GM15510 (cell line): ENCODE measurements around the gene ENPP4.

Experiments used
- POLR2A ChIP-seq: IDR thresholded peaks from 3 replicates; pipeline ENCODE4 v1.6.1; 2011; ENCODE audit warnings: borderline replicate concordance; ENCODE audit not compliant: insufficient read length; ENCODE audit errors: extremely low read depth

ENPP4 gene

GRCh38 chr6:46118157-46118556 is 11.6 kb upstream of the ENPP4 start:
- TF ChIP-seq POLR2A: no peak

- no peak for TF ChIP-seq POLR2A
Measured at GRCh38 chr6:46118836-46119235, 11.0 kb upstream of the ENPP4 start.

- no peak for TF ChIP-seq POLR2A
Measured at GRCh38 chr6:46128476-46128875, 1.3 kb upstream of the ENPP4 start.

- no peak for TF ChIP-seq POLR2A
Measured at GRCh38 chr6:46129291-46129628, 529 bp upstream of the ENPP4 start.

- TF ChIP-seq POLR2A: no peak
Measured at GRCh38 chr6:46130666-46131065, 877 bp downstream of the ENPP4 start.

GRCh38 chr6:46134216-46134615 is 4.4 kb downstream of the ENPP4 start:
- no peak for TF ChIP-seq POLR2A

GRCh38 chr6:46135176-46135575 is 5.4 kb downstream of the ENPP4 start:
- TF ChIP-seq POLR2A: no peak

- no peak for TF ChIP-seq POLR2A
Measured at GRCh38 chr6:46136831-46137230, 7.0 kb downstream of the ENPP4 start.

- no peak for TF ChIP-seq POLR2A
Measured at GRCh38 chr6:46137387-46137786, 7.6 kb downstream of the ENPP4 start.

- TF ChIP-seq POLR2A: no peak
Measured at GRCh38 chr6:46138281-46138680, 8.5 kb downstream of the ENPP4 start.

- no peak for TF ChIP-seq POLR2A
Measured at GRCh38 chr6:46144270-46144669, 14.5 kb downstream of the ENPP4 start.

GRCh38 chr6:46156701-46157100 is 26.9 kb downstream of the ENPP4 start:
- TF ChIP-seq POLR2A: no peak

GRCh38 chr6:46159229-46159628 is 29.4 kb downstream of the ENPP4 start:
- no peak for TF ChIP-seq POLR2A

- TF ChIP-seq POLR2A: no peak
Measured at GRCh38 chr6:46160102-46160501, 30.3 kb downstream of the ENPP4 start.

- peak; percentile 23 for TF ChIP-seq POLR2A
Measured at GRCh38 chr6:46170357-46171289, 40.8 kb downstream of the ENPP4 start, which contains the start of gene ENPP5. ENPP5 (minus strand) TSS chr6:46170980; CDS start chr6:46168262, 2,718 bp downstream.

- no peak for TF ChIP-seq POLR2A
Measured at GRCh38 chr6:46172176-46172575, 42.4 kb downstream of the ENPP4 start.
